Activated naive CD8-positive, alpha-beta T cell treated with anti-CD3 and anti-CD28 coated beads for 36 hours (primary cell): Measurements from ENCODE around the gene MOV10L1. TPM values are rescaled to one million over a fixed set of nuclear protein-coding genes. Genes with fewer than 3 reads are reported as not detected.

Experiments used
- DNase-seq: peaks from one replicate; pipeline ENCODE4 v3.0.0; 2021
- H3K27ac Mint-ChIP-seq: one replicate; pipeline ENCODE4 v1.8.0; 2022; ENCODE audit warnings: mild to moderate bottlenecking, moderate library complexity, mixed read lengths
- H3K27me3 Mint-ChIP-seq: one replicate; pipeline ENCODE4 v1.8.0; 2022; ENCODE audit warnings: mild to moderate bottlenecking, mixed read lengths
- H3K36me3 Mint-ChIP-seq: one replicate; pipeline ENCODE4 v1.8.0; 2021; ENCODE audit warnings: mild to moderate bottlenecking, mixed read lengths
- H3K4me1 Mint-ChIP-seq: one replicate; pipeline ENCODE4 v1.8.0; 2021; ENCODE audit warnings: mixed read lengths
- H3K4me3 Mint-ChIP-seq: one replicate; pipeline ENCODE4 v1.8.0; 2022; ENCODE audit warnings: mild to moderate bottlenecking, moderate library complexity, mixed read lengths
- H3K9me3 Mint-ChIP-seq: one replicate; pipeline ENCODE4 v1.8.0; 2022; ENCODE audit warnings: mixed read lengths
- total RNA-seq, 2 experiments: library from RNA; stranded (reverse); gene quantifications; one replicate each; pipeline ENCODE4 v1.2.3, GENCODE V29; 2021

Gene MOV10L1
- total RNA-seq, 2 experiments from 2014 or later: 0.14 to 0.23 TPM

GRCh38 chr22:50174382-50175190 lies 84.8 kb downstream of the MOV10L1 start:
- H3K36me3 Mint-ChIP-seq: no peaks in the 10 kb centered on the region
- no peak overlapping the region for H3K4me3 Mint-ChIP-seq
- no peaks in the 10 kb centered on the region for H3K9me3 Mint-ChIP-seq
- DNase-seq: no peak
- peaks cover 20% of the 10 kb centered on the region for H3K27me3 Mint-ChIP-seq
- H3K27ac Mint-ChIP-seq: no peak overlapping the region
- no peaks in the 10 kb centered on the region for H3K4me1 Mint-ChIP-seq

DNA sequence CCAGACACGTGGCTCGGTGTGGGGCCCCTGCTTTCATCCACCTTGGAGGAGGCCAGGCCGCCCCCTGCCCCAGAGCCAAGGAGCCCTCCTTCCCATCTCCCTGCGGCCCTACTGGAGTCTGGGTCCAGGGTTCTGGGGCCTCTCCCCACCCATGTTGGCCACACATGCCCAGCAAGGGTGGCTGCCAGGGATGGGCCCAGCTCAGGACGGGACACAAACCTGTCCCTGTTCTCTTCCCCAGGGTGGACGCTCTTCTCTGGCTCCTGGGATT lies 85.3 kb downstream of the MOV10L1 start:
- H3K27me3 Mint-ChIP-seq: peaks cover 20% of the 10 kb centered on the region
- no peaks in the 10 kb centered on the region for H3K36me3 Mint-ChIP-seq

DNA sequence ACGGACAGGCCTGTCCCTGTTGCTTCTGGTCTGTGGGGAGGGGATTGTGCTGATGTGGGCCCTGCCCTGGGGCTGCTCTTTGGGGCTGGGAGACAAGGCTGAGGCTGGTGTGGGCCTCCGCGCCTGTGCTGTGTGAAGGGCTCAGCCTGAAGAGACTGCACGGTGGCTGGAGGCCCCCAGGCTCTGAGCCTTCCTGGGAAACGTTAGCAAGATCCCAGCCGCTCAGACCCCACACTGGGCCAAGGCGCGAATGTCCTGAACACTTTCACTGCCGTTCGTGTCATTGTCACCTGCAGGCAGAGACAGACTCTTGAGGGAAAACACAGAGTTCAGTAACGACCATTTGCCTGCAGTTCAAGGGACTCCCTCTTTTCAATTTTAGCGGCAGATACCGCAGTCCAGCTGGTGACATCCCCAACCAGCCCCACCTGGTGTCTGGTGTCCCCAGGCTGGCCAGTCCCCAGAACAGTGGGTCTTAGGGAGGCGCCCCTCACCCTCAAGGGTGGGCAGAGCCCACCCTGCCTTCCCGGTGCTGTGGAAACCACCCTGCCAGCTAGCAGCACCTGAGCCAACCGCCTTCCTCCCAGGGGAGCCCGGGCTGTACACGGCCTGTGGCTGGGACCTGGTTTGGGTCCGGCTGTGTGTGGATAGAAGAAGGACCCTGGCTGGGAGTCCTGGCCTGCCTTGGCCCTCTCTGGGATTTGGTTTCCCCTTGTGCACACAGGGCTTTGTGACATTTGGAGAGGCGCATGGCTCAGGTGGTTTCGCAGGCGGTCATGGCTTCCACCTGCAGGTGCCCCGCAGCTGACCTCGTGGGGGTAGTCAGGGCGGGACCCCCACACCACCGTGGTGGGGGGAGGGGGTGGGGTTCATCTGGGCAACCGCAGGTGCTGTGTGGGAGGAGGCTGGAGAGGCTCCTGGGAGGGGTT lies 86.4 kb downstream of the MOV10L1 start:
- no peaks in the 10 kb centered on the region for H3K36me3 Mint-ChIP-seq
- H3K27ac Mint-ChIP-seq: no peak overlapping the region
- no peaks in the 10 kb centered on the region for H3K4me1 Mint-ChIP-seq
- DNase-seq: no peak
- H3K4me3 Mint-ChIP-seq: no peak overlapping the region
- no peaks in the 10 kb centered on the region for H3K9me3 Mint-ChIP-seq
- H3K27me3 Mint-ChIP-seq: peaks cover 16% of the 10 kb centered on the region

More for the DNA sequence above, 85.3 kb downstream of the MOV10L1 start:
- H3K4me1 Mint-ChIP-seq: no peaks in the 10 kb centered on the region
- no peak overlapping the region for H3K4me3 Mint-ChIP-seq
- DNase-seq: no peak
- H3K27ac Mint-ChIP-seq: no peak overlapping the region
- H3K9me3 Mint-ChIP-seq: no peaks in the 10 kb centered on the region

- H3K4me1 Mint-ChIP-seq: no peaks in the 10 kb centered on the region
- H3K27ac Mint-ChIP-seq: peak overlapping the region; percentile 34
- H3K4me3 Mint-ChIP-seq: no peak overlapping the region
- no peaks in the 10 kb centered on the region for H3K9me3 Mint-ChIP-seq
- DNase-seq: no peak
- no peaks in the 10 kb centered on the region for H3K36me3 Mint-ChIP-seq
- H3K27me3 Mint-ChIP-seq: peaks cover 9% of the 10 kb centered on the region
Observed at GRCh38 chr22:50176850-50177536, 87.2 kb downstream of the MOV10L1 start.

GRCh38 chr22:50177537-50178470 lies 88.0 kb downstream of the MOV10L1 start:
- DNase-seq: no peak
- Mint-ChIP-seq H3K9me3 (no peaks in the 10 kb centered on the region), H3K4me1 (no peaks in the 10 kb centered on the region), H3K4me3 (no peak overlapping the region), H3K36me3 (no peaks in the 10 kb centered on the region), H3K27ac (no peak overlapping the region), H3K27me3 (peaks cover 3% of the 10 kb centered on the region)

DNA sequence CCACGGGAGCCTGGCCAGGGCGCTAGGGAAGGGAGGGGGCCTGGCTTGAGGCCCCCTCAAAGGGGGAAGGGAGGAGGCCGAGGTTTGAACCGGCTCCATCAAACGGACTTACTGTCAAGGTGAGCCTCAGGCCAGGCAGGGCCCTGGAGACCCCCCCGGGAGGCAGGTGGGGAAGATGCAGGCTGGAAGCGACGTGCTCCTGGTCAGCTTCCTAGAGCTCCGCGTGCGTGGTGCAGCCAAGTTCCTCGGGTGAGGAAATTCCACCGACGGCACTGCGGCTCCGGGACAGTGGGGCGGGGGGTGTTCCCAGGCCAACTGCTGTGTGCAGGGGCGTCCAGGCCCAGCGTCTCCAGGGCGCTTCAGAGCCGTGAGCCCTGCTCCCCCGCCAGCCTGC lies 88.7 kb downstream of the MOV10L1 start:
- Mint-ChIP-seq H3K27me3 (no peaks in the 10 kb centered on the region), H3K27ac (no peak overlapping the region), H3K4me1 (no peaks in the 10 kb centered on the region), H3K9me3 (no peaks in the 10 kb centered on the region), H3K36me3 (no peaks in the 10 kb centered on the region), H3K4me3 (no peak overlapping the region)
- DNase-seq: no peak

DNA sequence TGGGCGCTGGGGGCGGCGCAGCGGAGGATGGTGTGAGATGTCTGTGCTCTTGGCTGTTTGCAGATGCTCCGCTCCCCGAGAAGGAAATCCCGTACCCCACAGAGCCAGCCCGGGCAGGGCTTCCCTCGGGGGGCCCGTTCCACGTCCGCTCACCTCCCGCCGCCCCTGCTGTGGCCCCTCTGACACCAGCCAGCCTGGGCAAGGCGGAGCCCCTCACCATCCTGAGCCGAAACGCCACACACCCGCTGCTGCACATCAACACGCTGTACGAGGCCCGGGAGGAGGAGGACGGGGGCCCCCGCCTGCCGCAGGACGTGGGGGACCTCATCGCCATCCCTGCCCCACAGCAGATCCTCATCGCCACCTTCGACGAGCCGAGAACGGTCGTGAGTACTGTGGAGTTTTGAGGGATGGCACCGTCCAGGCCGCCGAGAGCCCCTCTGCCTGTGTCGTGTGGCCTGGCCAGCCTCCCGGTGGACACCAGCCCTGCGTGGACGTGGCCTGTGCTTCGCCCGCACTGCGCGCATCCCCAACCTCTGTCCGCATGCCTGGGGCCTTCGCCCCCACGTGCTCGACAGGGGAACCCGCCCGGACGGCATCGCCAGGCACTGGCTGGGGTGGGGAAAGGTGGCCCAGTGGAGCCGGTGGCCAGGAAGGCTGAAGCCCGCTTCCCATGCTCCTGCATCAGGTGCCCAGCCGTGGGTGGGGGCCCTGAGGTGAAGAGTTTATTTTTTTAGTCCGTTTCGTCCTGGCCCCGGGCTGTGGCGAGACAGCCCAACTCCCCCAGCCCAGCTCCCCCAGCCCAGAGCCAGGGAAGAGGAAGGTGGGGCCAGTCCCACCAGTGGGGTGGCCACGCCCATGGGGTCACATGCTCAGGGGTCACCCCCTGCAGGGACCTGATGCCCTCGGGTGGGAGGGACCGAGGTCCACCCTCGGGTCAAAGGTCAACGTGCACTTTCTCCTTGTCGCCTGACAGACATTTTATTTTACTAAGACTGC lies 89.4 kb downstream of the MOV10L1 start:
- Mint-ChIP-seq H3K4me1 (no peaks in the 10 kb centered on the region), H3K36me3 (no peaks in the 10 kb centered on the region), H3K9me3 (no peaks in the 10 kb centered on the region), H3K27ac (no peak overlapping the region), H3K4me3 (no peak overlapping the region), H3K27me3 (no peaks in the 10 kb centered on the region)
- no peak for DNase-seq

DNA sequence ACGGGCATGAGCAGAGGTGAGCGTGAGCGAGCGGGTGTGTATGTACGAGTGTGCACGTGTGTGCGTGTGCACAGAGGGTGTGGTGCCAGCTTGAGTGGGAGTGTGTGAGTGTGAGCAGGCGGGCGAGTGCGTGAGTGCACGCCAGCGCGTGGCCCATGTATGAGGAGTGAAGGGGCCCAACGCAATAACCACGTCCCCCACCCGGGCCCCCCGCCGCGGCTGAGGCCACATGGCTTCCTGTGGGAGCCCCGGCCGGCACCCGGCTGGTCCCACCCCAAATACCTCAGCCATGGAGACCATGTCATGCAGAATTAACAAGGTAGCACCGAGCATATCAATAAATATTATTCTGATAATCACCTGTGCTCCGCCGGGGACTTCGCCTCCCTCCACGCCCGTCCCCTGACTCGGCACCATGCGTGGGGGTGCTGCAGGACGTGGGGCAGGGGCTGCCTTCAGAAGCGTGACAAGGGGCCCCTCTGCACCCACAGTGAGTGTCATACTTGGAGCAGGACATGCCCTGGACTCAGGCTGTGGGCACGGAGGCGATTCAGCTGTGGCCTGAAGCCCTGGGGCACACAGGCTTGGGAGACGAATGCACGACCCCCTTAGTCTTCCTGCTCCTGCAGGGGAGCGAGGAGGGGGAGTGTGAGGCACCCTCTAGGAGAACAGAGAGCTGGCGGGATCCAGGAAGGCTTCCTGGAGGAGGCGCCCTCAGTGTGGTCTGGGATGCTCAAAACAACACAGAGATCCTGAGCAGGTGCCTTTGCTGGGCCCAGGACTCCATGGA lies 90.3 kb downstream of the MOV10L1 start:
- no peak overlapping the region for H3K4me3 Mint-ChIP-seq
- peaks cover 2% of the 10 kb centered on the region for H3K4me1 Mint-ChIP-seq
- no peak for DNase-seq
- H3K36me3 Mint-ChIP-seq: no peaks in the 10 kb centered on the region
- H3K9me3 Mint-ChIP-seq: no peaks in the 10 kb centered on the region
- H3K27me3 Mint-ChIP-seq: no peaks in the 10 kb centered on the region
- H3K27ac Mint-ChIP-seq: no peak overlapping the region

DNA sequence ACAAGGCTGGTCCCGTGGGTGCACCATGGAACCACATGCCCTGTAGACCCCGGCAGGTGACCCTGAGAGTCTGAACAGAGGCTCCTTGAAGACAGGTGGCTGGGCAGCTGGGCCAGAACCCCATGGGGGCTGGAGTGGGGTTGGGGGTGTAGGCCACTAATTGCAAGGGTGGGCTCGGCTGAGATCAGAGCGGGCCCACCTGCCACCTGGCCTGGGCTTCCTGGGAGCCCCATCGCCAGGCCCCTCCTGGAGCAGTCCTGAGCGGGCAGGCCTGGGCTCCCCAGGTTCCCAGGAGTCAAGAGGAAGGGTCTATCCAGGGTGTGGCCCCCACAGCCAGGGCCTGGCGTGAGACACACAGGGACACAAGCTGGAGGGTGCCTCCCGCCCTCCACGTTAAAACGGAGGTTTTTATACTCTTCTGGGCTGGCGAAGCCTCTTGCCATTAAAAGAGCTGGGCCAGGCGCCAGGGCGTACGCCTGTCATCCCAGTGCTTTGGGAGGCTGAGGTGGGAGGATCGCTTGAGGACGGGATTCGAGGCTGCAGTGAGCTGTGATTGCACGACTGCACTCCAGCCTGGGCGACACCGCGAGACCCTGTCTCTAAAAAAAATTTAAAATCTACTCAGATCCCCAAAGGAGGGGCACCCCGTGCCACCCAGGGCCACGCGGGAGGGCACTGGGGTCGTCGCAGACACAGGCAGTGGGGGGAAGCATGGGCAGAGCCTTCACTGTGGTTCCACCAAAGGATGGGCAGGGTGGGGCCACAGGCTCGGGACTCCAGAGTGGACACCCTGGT lies 91.1 kb downstream of the MOV10L1 start:
- Mint-ChIP-seq H3K27me3 (no peaks in the 10 kb centered on the region), H3K9me3 (no peaks in the 10 kb centered on the region), H3K4me1 (peaks cover 5% of the 10 kb centered on the region), H3K4me3 (no peak overlapping the region), H3K27ac (no peak overlapping the region), H3K36me3 (no peaks in the 10 kb centered on the region)
- no peak for DNase-seq

DNA sequence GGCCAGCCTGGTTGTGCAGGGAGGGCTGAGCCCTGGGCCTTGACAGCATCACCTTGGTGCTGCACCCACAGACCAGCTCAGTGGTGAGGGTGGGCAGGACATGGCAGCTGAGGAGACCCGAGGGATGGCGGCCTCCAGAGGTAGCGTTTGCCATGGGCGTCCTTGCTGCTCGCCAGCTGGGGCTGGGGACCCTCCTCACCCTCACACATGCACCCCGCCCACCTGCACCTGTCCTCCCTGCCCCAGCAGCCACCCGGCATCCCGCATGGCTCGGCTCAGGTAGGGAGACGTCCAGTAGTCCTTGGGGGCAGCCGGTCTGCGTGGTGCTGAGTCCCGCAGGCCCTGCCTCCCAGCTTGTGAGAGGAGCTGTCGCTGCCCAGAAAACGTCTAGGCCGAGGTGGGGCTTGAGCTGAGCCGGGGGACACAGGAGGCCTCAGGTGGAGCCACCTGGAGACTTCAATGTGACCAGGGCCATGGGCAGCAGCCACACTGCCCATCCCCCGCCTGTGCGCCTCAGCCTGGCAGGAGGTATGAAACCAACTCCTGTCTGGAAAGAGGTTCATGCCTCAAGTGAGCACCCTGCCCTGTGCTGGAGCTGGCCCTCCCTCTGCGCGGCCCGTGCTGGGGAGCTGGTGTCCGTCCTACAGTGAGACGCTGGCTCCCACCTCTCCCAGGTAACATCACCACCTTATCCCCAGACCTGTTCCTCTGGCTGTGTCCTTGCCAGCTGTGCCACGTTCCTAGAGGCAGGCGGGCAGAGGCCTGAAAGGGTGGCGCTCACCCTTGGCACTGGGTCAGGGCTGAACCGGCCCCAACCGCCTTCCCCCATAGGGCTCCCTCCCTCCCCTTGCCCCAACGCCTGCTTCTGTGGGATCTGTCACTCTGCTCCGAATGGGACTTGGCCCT lies 92.6 kb downstream of the MOV10L1 start:
- H3K4me3 Mint-ChIP-seq: no peak overlapping the region
- H3K4me1 Mint-ChIP-seq: peaks cover 11% of the 10 kb centered on the region

DNA sequence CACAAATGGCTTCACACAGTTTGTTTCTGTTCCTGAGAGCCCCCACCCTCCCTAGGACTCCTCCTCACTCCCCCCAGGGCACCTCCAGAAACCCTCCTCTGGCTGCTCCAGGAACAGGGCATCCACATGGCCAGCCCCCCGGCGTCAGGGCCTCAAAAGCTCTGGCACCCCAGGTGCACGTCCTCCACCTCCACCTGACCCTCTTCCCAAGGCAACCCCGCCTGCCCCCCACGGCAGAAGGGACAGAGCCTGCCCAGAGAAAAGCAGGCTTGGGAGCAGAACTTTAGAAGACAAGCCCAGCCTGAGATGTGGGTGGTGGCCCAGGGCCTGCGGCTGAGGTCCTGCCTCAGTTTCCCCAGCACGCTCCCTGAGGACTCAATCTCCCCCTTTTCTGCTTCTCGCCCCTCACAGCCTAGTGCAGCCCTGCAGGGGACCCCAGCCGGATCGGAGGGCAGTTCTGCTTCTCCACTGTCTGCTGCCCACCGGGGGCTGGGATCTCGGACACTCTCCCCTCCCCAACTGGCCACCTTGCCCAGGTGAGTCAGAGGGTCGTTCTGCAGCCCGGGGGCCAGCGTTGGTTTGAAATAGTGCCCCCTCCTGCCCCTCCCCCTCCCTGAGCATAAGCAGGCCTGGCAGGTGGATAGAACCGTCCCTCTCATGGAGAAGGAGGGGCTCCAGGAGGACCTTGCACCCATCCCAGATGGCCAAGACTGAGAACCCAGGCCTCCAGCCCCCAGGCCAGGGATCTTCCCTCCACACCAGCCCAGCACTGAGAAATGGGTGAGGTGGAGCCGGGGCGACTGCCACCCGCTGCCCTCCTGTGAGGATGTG lies 93.5 kb downstream of the MOV10L1 start:
- no peaks in the 10 kb centered on the region for H3K9me3 Mint-ChIP-seq
- H3K27ac Mint-ChIP-seq: no peak overlapping the region
- H3K27me3 Mint-ChIP-seq: no peaks in the 10 kb centered on the region
- peaks cover 14% of the 10 kb centered on the region for H3K4me1 Mint-ChIP-seq
- H3K36me3 Mint-ChIP-seq: peaks cover 7% of the 10 kb centered on the region
- no peak for DNase-seq
- H3K4me3 Mint-ChIP-seq: peak overlapping the region; percentile 7

More for the DNA sequence above, 92.6 kb downstream of the MOV10L1 start:
- Mint-ChIP-seq H3K27me3 (no peaks in the 10 kb centered on the region), H3K36me3 (peaks cover 4% of the 10 kb centered on the region), H3K9me3 (no peaks in the 10 kb centered on the region), H3K27ac (no peak overlapping the region)
- DNase-seq: no peak
